HTERT RPE-1 (cell line): ENCODE measurements around the gene UBE2R2.
"Not testable (repeated sequence)": the region's sequence is repeated elsewhere in the genome, so short reads cannot be mapped to it uniquely, and the experiment has no call there.

ENCODE experiments used
- in situ Hi-C: fragments of 300-500 bp; cut with MboI; formaldehyde crosslinking; loops from 4 replicates; pipeline ENCODE4 v1.14.3; 2020; ENCODE audit warnings: low sequenced_read_pairs

Gene UBE2R2

DNA sequence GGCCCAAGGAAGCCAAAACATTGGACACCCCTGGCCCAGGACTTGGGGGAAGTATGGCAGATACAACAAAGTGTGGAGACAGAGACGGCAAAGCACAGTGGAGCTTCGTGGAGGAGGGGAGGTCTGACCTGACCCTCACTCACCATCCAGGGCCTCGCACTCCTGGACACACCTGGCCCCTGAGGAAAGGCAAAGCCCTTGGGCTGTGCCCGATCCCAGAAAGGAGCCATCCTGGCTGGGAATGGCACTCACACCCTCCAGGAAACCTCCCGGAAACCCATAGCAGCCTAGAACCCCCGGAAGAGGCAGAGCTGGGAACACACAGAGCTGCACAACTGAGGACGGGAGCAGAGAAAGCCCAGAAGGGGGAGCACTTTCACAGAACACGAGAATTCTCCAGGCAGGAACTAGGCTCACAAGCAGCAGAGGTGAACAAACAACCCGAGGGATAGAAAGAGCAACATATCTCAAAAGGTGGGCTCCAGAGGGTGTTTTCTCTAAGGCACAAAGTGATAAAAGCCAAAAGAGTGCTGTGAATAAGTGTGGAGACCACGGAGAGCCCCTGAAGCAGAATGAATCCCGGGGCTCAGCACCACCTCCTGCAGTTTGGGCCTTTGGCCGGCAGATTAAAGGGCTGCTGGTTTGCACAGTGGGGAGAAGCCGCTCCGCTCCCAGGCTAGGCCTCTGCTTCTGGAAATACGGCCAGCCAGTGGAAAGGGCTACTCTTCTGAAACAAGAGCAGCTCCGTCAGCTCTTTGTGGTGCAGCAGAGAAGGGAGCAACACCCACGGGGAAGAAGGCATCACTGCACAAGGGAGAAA, 108.2 kb downstream of the UBE2R2 start:
- in situ Hi-C loops: no loop called here

GRCh38 chr9:33926746-33927485, 110.0 kb downstream of the UBE2R2 start:
- in situ Hi-C loops: no loop called here

DNA sequence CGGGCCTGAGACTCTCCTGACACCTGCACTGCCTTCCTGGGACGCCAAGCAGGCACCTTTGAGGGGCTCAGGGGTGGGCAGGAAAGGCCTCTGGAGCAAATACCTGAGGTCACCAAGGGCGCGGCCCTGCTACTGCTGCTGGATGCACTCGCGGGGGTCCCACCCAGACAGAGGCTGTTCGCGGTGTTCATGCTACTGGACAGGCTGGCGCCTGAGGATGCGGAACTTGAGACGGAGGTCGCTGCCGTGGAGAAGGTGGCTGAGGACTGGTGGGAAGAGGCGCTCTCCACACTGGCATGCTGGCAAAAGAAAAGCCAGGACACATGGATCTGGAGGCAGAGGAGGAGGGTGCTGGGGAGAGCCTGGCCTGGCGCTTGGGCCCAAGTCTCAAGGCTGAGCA, 110.7 kb downstream of the UBE2R2 start:
- in situ Hi-C loops: no loop called here

DNA sequence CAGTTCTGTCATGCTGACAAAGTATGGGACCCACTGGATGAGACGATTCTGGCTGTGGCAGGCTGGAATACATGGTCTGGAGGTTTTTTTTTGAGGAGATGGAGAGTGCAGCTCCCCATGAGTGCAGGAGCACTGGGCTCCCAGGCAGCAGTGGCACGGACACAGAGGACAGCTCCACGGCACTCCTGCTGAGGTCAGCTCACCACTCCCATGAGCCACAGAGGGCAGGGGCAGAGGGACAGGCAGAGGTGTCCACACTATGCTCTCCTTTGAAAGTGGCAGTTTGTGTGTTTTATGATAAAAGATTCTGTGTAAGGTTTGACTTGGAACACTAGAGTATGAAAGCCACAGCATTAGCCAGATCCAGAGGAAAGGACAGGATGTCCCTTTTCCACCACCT, 114.4 kb downstream of the UBE2R2 start:
- in situ Hi-C loops: no loop called here

DNA sequence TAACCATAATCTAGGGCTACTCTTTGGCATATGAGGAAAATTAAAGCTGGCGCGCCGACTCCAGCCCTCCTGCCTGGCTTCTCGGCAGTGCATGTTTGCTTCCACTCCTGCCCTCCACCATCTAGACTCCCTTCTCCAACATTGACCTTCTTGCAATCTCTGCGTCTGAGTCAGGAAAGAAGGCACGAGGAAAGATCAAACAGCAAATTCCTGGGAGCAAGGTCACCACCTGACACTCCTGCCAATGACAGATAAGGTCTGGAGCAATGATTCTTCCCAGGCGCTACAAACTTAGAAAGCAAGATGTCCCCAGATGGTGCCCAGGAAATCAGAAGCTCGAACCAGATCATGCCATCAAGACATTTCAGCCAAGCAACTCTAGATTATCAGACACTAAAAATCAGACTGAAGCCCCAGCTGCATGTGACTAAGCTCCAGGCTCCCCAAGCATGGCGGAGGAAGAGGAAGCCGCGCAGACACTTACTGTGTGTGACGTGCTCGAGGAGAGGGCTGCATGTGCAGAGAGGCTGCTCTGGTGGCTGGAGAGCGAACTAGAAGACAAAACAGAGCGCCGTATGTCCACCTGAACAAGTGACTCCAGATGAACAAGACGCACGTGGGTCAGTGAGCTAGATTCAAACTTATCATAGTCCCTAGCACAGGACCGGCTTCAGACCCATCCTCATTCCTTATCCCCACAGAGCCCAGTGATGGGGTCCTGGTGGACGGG, 115.3 kb downstream of the UBE2R2 start:
- in situ Hi-C loops: no loop called here

GRCh38 chr9:33934188-33934878, 117.4 kb downstream of the UBE2R2 start:
- in situ Hi-C loops: no loop called here

DNA sequence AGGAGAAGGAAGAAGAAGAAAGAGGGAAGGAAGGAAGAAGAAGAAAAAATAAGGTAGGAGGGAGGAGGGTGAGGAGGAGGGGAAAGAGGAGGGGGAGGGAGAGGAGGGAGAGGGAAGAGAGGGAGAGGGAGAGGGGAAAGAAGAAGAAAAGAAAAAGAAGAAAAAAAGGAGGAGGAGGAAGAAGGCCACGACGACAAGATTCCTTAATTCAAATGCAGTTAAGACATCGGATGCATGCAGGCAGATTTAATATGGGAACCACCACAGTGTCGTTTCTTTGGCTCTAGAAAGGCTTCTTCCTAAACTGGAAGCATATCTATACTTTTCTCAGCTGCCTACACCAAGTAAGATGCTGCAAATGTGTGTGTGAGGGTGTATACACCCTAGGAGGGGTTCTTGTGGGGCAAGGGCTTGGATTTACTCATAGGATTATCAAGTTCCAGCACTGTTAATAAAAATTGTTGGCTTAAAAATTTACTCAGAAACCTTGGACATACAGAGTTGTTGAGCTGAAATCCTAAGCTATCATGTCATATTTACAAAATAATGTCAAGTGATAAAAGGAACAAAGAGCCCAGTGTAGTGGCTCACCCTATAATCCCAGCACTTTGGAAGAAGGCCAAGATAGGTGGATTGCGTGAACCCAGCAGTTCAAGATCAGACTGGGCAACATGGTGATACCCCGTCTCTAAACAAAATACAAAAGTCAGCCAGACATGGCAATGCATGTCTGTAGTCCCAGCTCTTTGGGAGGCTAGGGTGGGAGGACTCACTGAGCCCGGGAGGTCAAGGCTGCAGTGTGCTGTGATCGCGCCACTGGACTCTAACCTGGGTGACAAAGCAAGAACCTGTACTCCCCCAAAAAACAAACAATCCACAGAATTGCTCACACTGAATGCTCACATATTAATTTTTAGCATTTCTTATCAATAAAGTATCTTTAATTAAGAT, 123.2 kb downstream of the UBE2R2 start:
- in situ Hi-C loops: no loop called here

GRCh38 chr9:33942471-33943083, 125.6 kb downstream of the UBE2R2 start:
- in situ Hi-C loops: no loop called here

DNA sequence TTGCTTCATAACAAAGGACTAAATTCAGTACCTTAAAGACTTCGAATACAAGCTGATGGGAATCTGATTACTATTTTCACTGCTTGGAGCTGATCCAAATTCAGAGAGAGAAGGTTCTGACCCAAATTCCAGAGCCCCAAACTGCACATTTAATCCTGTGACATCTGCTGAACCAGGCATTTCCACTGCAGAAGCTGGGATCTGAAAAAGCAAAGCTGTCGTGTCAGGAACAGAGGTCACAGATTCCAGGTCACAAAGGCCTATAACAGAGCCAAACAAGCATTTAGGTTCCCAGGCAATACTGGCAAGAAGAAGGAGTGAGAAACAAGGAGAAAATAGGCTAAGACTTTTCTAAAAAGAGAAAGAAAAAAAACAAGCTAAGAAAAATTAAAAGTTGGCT, 126.4 kb downstream of the UBE2R2 start:
- in situ Hi-C loops: no loop called here

- in situ Hi-C loops: no loop called here
These were observed 130.0 kb downstream of the UBE2R2 start for GRCh38 chr9:33946779-33947535.

- in situ Hi-C loops: no loop called here
These were observed 133.4 kb downstream of the UBE2R2 start for GRCh38 chr9:33950371-33950770.

DNA sequence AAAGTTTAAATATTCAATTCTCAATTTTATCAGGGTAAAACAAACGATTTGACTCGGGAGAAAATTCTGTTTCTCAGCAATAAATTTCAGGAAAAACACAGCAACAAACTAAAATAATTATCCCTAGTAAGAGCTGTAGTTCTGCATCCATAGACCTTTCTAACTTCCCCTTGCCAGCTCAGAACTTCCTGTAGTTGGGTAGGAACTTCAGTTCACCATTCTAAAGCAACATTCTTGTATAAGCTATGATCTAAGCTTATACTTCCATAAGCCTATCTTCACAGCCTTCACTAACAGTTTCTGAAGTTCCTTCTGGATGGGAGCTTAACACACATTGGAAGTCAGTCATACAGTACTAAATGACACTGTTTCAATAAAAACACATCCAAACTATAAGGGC, 135.1 kb downstream of the UBE2R2 start:
- in situ Hi-C loops: no loop called here

- in situ Hi-C loops: no loop called here
These were observed 139.6 kb downstream of the UBE2R2 start for GRCh38 chr9:33956544-33956943.

DNA sequence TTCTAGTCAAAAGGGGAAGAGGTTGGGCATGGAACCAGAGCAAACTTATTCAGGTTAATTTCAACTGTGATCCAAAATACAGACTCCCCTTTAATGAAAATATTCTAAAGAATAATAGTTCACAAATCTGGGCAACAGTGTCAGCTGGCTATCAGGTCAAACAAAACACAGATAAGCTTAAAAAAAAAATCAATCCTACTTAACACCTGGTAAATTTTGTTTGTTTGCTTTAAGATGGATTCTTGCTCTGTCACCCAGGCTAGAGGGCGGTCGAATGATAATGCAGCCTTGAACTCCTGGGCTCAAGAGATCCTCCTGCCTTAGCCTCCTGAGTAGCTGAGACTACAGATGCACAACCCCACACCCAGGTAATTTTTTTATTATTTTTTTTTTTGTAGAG, 142.8 kb downstream of the UBE2R2 start:
- in situ Hi-C loops: no loop called here

DNA sequence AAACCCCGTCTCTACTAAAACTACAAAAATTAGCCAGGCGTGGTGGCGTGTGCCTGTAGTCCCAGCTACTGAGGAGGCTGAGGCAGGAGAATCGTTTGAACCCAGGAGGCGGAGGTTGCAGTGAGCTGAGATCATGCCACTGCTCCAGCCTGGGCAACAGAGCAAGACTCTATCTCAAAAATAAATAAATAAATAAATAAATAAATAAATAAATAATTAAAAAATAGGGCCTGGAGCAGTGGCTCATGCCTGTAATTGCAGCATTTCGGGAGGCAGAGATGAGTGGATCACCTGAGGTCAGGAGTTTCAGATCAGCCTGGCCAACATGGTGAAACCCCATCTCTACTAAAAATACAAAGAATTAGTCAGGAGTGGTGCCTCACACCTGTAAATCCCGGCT, 145.5 kb downstream of the UBE2R2 start:
- in situ Hi-C loops: not testable (repeated sequence)

GRCh38 chr9:33964086-33964768, 147.3 kb downstream of the UBE2R2 start:
- in situ Hi-C loops: no loop called here
